Hypothalamus (tissue), 51 donors: ENCODE results near the gene EPHA4.
A peak's percentile ranks its signal among the peaks of the same experiment; 100 is the strongest.

ENCODE experiments used
- DNase-seq, 51 donors: peaks; one replicate each; lab custom pipeline; 2025; lab: John Stamatoyannopoulos, UW

Gene EPHA4

DNA sequence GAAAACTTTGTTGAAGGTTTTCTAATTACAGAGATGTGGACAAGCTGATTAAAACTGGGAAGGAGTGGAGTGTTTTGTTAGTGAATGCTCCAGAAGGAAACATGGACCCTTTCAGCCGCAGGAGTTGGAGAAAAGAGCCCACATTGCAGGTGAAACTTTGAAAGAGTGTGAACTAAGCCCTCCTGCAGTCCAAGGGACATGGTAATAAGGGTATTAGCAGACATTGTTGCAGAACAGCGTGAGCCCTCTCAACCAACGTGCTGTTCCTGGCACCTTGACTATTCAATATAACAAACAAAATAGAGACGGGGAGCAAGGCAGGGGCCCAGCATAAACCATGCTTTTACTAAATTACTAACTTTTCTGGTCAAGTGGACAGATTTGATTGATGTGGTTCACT, 122.7 kb downstream of the EPHA4 start:
- no peak for DNase-seq

DNA sequence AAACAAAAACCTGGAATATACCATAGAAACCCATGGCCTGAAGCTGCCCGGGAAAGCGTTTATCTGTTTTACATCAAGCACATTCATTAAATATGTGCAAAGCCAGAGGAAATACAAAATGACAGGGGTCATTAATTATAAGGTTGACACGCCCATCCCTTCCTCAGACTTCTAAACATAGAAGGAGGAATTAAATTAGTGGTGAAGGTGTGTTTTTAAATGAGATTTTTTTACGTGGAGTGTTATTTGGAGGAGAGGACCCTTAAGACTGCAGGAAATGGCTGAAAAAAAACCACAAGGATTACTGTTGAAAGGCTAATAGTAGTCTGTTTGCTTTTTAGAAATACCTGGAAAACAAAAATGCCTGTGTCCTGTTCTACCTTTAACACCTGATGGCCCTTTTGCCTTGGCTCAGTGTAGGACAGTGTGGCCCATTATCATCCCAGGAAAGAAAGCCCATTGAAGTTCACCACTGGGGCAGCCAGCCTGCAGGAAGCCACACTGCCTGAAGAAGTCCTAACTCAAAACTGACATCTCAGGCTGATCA, 123.2 kb downstream of the EPHA4 start:
- no peak for DNase-seq

DNA sequence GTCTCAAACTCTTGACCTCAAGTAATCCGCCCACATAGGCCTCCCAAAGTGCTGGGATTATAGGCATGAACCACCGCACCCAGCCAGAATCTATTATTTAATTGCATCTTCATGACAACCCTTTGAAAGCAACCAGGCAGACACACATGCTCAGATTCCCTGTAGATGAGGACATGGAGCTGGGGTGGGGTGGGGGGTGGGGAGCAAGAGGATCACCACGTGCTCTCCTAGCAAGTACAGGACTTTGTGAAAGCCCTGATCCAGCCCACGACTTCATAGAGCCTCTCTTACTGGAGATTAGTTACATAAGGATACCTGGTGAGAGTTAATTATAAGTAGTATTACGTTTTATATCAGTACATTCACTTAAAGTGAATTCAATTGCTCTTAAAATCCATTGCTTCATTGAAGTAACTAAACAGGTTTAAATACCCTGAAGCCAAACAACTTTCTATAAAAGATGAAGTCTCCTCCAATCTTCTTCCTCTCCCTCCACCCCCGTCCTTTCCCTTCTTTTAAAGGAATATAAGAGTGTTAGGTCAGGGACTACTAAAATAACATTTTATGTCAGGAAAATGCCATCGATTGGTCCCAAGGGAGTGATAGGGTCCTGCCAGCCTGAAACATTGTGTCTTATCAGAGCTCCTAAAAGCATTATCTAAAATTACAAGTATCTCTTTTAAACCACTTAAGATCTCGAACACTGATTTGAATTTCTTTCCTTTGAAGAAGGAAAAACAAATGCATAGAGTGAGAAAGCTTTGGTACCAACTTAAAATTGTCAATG, 123.9 kb downstream of the EPHA4 start:
- no peak for DNase-seq

DNA sequence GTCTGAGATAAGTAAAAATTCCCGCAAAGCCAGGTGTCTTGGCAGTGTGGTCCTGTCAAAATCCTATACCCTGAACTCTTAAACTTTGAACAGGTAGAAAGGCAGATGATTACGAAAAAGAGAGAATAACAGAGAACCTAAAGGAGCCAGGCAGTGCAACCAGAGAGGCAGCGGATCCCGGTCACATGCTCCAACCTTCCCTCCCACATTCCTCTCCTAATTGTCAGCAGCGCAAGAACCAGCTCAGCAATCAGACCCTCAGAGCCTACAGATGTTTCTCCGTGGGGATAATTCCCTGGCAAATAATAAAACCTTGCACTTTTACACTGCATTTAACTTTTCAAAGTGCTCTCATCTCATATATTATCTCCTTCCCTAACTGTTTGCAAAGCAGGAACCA, 124.8 kb downstream of the EPHA4 start:
- DNase-seq = no peak

DNA sequence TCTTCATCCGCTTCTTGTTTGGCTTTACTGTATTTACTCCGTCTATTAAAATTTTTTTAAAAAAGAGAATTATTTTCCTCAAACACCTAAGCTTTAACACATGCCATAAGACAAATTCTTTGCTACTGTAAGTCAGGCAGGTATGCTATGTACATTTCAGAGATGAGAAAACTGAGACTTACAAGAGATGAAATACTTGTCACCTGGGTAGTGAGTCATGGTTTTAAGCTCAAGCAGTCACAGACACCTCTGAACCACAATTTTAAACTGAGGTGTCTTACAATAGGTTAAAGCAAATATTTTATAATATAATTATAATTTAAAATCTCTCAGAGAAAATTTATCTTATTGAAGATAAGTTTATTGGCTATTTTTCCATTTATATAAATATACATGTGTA, 126.0 kb downstream of the EPHA4 start:
- no peak for DNase-seq

DNA sequence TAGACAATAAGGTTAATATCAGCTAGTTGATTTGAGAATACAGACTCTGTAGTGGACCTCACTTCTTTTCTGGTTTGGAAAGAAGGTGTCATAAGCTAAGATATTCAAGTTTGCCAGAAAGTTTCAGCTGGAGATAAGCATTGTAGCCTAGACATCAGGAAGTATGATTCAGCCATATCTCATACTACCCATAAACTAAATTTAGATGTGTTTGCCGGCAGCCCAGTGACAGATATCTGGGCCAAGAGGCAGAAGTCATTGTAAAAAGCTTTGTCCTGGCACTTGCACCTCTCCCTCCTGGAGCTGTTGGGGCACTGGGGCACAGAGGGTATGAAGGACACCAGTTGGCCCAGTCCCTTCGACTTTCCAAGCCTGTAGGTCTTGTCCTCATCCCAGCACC, 128.0 kb downstream of the EPHA4 start:
- DNase-seq = no peak

DNA sequence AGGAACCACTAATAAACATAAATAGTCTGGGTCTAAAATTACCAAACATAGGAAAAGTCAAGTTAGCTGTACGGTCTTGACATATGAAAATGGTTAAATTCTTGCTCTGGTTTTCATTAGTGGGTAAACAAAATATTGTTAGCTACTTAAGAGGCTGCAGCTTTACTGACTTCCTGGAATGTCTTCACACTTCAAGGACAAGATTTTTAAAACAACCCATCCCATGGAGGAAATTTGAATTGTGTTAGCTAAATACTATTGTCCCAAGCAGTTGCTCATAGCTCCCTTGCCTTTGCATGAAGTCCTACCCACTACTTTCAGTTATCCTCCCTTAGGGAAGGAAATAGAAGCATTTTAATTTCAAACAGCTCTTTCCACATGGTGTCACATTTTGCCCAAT, 128.5 kb downstream of the EPHA4 start:
- no peak for DNase-seq

DNA sequence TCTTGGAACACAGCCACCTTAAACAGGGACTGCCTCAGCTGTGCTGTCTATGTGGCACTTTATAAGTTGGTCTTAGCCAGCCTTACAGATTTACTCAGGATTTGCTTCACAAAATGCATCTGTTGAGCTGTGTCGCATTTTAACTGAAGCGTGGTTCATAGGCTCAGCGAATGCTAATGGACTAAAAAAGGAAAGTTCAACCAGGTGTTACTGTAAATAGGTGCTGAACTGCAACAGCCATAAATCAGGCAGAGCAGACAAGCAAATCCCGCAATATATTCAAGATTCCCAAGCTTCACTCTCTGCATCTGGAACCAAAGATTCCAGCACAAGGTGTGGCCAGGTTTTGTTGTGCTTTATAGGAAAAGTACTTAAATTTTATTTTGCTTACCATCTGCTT, 130.0 kb downstream of the EPHA4 start:
- DNase-seq = no peak

DNA sequence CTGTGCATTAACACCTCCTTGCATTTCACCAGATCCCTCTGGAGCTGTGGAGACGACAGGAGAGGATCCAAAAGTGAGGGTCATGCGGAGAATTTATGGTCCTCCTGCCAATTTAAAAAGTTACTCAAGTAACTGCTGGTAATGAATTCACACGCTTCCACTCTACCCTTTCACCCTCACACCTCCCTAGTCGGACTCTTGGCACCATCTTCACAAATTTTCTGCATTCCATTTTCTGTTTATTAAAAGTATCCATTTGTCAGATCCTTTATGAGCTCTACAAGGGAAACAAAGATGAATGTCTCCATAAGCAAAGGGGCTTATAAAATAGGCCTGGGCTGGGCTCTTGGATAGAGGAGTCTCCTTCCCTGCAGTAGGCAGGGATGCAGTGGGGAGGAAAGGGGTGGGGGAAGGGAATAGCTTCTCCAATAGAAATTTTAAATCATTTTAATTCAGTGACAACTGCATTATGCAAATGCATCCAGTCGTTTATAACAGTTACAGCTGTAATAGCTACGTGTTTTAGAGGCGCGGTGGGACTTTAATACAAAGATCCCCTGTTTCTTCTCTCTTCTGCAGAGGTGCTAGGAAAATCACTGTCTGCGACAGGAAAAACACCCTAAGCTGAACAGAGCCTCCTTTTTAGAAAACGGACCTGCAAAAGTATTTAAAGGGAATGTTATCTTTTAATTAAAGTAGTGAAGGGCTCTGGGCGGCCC, 132.2 kb downstream of the EPHA4 start:
- no peak for DNase-seq

DNA sequence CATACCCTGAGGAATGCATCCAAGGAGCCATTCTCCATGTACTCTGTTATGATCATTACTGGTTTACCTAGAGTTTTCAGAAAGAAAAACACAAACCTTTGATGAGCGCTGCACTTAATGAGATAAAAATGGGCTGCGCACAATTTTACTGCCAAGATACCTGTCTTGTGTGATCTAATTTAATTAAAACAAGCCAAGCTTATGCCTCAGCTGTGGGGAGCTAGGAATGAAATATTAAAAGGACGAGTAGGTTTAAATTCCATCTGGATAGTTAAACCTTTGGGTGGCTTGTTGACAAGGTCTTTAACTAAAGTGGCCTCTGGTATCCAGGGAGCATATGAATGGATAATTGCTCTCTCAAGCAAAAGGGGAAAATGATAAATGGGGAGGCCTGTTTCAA, 135.0 kb downstream of the EPHA4 start:
- no peak for DNase-seq

DNA sequence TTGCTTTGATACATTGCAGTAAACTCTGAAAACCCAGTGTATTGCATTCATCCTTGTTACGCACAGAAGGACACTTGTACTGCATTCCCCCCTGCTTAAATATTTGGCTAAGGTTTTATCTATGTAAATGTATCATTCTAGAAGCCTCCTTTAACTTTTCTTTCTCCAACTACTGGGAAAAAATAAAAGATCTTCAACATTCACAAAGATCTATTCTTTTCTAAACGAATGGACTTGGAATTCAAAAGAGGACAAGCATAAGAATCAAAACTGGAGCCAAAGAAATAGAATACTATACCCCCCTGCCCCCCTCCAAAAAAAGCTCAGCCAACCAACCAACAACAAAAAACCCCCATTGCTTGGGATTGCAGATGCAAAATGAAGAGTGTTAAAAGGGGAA, 136.9 kb downstream of the EPHA4 start:
- no peak for DNase-seq

DNA sequence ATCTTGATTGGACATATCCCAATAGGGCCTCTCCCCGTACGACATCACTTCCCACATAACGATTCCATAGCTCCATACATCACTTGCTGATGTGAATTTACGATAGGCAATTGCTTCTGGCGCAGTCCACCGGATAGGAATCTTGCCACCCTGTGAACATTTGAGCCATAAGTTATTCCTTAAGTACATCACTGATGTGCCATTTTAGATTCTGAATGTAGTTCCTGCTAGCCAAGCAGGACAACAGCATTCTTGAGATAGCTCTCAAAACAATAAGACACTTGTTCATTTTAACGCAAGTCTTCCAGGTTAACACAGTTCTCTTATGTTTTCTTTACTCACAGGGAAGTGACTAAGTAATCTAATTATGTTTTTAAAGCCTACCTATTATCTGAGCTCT, 138.0 kb downstream of the EPHA4 start:
- DNase-seq = no peak

DNA sequence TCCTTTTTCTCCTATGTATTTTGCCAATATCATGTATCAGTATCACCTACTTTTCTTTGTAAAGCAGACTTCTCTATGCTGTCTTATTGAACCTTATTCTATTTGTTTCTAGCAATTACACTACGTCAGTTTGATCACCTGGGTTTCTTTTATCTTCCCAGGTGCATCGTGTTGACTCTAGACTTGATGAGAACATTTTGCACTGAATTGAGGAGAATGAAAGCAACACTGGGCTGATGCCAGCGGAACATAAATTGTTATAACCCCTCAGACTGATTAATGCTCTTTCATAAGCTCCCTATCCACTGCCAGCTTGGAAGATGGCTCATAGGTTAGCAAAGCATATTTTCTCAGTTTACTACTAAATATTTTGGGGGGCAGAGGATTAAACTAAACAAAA, 140.6 kb downstream of the EPHA4 start:
- no peak for DNase-seq

DNA sequence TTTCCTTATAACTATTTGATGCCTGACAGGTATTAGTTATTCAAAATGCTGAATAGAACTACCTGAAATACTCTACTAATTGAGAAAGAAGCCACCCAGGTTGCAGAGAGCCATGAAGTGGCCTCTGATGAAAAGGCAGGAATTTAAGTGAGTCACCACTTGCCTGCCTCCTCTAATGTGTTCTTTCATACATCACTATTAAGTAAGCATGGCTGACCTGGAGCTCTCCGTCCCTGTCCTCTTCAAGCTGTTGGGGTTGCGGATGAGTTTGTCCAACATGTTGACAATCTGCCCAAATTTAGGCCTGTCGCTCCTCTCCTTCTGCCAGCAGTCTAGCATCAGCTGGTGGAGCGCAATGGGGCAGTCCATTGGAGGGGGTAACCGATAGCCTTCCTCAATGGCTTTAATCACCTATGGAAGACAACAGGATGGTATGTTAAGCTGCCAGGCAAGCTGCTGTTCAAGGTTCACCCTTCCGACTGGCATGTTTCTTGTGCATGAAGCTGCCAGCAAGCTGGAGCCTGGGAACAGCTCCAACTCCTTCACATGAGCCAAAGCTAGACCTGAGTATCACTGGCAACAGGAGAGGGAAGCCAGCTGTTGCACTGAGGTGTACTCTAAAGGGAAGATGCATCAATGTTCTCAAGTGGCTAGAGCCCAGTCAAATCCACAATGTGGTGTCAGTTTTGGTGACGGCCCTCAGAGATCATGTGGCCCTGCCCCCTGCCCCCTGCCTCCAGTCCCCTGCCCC, 142.2 kb downstream of the EPHA4 start:
- peak in 1 of 51 donors; percentile 7 for DNase-seq

DNA sequence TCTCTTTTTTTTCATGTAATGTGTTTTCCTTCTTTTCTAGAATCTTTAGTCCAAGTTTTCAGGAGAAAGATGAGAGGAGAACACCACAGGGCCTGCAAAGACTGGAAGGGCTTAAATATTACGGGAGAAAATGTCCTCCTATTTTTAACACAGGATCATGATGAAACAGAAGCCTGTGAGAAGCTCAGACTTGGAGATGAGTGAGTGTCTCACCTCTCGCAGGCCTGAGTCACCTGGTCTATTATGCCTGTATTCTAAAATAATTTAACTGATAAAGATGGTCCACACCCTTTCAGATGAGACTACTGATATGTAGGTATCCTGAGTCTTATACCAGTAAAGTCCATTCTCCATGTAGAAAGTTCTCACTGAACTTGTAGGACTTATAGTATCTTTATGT, 143.2 kb downstream of the EPHA4 start:
- DNase-seq = no peak

DNA sequence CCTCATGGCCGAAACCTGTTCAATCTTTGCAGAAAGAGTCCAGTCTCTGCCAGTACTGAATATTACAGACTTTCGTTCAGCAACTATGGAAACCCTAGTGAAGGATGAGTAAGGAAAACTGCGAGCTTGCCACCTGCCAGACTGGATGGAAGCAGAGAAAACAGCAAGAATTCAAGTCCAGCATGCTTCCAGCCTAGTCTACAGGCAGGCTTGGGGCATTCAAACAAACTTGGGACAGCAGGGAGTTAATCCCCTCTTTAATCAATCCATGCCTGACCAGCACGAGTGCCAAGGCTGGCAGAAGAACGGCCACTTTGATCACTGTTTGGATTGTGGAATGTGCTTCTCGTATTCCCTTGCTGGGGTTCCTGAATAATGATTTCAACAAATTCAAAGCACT, 145.2 kb downstream of the EPHA4 start:
- peak in 12 of 51 donors; percentile 3 to 42 (median 10) for DNase-seq

DNA sequence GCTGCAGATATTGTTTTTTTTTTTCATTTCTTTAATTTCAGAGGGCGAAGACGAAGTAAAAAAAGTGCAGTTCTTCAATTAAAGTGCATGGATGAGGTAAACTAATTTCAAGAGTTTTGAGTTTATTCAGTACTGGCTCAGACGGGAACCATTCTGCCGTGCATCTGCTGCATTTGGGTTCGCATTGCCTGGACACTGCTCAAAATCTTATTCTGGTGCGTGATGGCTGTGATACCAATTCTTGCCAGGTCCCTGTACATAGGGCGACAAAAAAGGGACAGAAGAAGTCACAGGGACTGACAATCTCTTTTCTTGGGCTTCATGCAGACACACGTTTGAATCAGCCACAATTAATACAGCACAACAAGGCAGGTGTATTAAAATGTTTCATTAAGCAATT, 146.2 kb downstream of the EPHA4 start:
- no peak for DNase-seq

DNA sequence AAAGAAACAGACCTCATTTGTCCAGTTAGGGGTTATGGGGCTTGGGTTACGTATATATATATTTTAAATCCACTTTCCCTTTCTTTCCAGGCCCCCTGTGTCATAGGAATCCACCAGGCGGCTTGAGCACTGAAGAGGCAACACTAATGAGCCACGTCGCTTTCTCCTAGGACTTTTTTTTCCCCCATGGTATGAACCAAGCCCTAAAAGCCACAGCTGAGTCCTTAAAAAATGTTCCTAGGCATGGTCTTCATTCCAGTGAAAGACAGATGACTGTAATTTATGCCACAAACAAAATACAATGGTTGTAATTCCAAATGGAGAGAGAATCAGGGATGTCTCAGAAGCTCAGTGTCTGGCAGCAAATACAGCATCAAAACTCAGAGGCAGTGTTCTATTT, 146.8 kb downstream of the EPHA4 start:
- DNase-seq = no peak

DNA sequence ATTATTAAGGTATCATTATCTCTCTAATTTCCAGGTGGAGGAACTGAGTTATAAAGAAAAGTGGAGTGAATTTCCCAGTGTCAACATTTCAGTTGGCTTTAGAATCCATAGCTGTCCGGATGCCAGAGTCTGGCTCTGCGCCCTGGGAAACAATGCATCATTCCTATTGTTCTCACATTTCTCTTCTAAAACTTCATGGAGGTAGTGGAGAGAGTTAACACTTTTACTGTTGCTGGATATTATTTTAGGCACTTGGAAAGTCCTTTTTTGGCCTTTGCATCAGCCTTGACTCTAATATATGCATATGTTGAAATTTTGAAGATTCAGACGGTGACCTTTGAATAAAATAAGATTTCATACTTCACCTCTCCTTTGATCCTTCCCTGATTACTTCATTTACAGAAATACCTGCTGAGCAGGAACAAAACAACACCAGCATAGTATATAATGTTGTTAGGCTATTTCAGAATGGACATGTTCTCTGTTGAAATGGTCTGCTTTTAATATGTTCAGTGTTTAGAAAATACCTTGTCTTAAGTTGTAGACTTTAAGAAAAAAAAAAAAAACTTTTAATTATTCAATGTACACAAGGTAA, 148.8 kb downstream of the EPHA4 start:
- no peak for DNase-seq

DNA sequence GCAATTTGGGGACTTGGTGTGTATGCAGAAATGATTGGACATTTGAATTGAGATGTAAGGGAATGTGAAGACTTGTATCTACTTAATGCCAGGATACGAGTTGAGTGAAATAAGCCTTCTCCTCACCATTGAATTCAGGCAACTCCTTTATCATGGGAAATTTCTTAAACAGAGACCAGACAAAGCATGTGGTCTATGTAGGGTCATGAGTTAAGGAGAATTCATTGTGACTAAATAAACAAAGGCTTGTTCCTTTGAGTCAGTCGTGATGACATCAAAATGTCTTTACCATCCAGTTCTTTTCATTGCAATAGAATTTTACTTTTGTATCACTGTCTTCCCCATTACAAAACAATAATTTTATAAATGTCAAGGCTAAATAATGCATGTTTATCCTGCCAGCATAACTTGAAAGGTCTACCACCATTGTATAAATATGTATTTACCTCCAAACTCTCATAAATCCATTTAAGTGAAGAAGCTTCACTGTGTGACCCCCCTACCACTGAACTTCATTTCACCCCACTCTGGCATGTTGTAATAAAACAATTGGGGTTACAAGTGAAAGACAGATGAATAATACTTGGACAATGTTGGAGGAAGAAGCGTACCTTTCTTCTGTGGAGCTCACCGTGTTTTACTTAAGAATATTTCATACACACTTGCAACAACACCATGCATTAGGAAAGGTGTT, 149.4 kb downstream of the EPHA4 start:
- no peak for DNase-seq
